ENCODE results near the gene POLH.

- TF ChIP-seq CTCF (conservative IDR thresholded peaks at IDR 0.05) (no peak), EZH2 (IDR thresholded peaks at IDR 0.05; ENCODE audit: low read depth) (no peak)
Observed at GRCh38 chr6:43616725-43617472, 40.9 kb downstream of the POLH start.
